Stimulated activated naive CD8-positive, alpha-beta T cell treated with anti-CD3 and anti-CD28 coated beads, Interleukin-15, Interleukin-2, amounts not matched to agents 100 U/mL and 50 U/mL, for 24 hours (primary cell): ENCODE data around the gene TJP2.
"Not testable (repeated sequence)": the region's sequence is repeated elsewhere in the genome, so short reads cannot be mapped to it uniquely, and the experiment has no call there.

Experiments used
- ATAC-seq: fragments of 150-1000 bp; cut with Tn5 transposase; one replicate; pipeline ENCODE4 v1.10.0; 2021
- DNase-seq: peaks from one replicate; pipeline ENCODE4 v3.0.0; 2021

TJP2 gene

DNA sequence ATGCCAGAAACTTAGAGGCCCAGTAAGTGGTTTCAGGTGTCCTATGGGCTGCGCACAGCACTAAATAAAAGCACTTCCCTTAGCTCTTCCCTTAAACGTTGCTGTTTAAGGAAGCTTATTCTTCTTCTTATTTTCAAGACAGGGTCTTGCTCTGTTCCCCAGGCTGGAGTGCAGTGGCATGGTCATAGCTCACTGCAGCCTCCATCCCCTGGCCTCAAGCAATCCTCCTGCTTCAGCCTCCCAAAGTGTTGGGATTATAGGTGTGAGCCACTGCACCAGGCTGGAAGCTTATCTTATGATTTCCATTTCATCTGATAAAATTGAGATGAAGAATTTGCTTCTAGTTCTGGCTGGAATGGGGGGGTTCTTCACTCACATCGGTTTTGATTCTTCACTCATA is 15.6 kb upstream of the TJP2 start:
- no peak for ATAC-seq
- no peak for DNase-seq

DNA sequence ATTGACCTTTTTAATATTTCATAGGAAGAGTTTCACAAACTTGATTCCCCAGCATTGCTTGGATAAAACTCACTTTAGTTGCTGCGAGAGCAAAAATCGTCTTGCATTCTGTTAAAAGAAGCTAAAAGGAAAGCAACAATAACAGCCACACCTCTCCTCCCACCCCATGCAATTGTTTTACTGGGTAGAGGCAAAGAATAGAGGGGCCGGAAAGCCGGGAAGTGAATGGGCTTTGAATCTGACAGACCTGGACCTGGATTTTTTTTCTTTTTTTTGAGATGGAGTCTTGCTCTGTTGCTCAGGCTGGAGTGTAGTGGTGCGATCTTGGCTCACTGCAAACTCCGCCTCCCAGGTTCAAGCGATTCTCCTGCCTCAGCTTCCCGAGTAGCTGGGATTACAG is 9.5 kb upstream of the TJP2 start:
- not testable (repeated sequence) for DNase-seq, ATAC-seq

DNA sequence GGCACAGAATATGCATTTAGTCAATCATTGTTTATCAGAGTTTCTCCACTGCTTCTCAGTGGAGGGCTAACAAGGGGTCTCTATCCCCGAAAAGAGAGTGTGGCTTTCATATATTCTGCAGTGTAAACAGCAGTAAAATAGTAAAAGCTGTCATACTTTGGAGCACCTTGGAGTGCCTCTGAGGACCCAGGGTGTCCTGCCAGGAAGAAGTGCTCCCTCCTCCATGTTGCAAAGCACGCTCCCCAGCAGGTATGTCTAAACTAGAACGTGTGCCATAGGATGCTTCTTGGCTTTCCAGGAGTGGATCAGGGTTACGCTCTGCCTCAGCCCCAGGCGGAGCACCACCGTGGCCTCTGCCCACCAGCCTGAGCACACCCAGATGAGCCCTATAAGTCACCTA is 8.5 kb upstream of the TJP2 start:
- DNase-seq (no peak), ATAC-seq (no peak)

DNA sequence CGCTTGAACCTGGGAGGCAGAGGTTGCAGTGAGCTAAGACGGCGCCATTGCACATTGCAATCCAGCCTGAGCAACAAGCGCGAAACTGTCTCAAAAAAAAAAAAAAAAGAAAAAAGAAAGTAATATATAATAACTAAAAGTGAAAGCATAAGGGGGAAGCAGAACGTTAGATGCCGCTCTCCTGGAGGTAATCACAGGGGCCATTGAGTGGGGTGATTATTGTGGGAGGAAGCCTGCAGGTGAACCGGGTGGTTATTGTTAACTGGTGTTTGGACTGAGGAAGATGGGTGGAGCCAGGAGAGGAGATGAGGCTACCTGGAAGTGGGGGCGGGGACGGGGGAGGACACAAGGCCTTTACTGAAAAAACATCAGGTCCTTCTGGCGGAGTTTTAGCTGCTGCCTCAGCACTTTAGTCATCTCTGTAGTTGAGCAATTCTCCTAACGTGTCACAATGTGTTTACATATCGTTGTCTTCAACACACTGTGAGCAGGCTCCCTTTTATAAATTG is 5.3 kb upstream of the TJP2 start:
- ATAC-seq: peak; percentile 75
- peak; percentile 47 for DNase-seq

DNA sequence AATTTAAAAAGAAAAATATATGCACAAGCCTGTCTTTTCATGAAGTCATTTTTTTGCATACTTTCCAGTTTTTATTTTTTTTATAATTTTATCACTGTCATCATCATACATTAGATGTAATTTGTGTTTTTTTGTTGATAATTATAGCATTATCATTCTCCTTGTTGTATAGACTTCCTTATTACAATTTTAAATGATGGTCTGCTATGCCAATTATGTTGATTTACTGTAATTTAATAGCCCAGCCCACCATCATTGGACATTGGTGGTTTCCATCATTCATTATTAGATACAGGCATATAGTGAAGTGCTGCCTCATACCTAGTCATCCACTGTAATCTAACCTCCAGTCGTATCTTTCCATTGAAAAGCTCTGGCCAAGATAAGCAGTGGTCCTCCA is 3.8 kb upstream of the TJP2 start:
- no peak for DNase-seq

DNA sequence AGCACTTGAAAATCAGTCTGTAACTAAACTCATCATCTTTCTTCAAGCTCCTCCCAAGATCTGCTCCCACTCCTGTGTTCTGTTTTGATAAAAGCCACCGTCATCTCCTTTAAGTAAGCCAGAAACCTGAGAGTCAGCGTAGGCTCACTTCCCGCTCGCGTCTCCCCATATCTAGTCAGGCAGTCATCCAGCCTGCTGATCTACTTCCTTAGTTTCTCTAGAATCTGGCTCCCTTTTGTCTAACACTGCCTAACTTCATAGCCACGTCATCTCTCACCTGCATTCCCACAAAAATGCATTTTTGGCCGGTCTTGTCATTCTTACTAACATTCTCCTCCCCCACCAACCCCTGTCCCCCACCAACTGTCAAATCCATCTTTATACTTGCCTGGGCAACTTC is 3.0 kb upstream of the TJP2 start:
- ATAC-seq: no peak
- DNase-seq: no peak

More for the DNA sequence above, 3.8 kb upstream of the TJP2 start:
- no peak for ATAC-seq

DNA sequence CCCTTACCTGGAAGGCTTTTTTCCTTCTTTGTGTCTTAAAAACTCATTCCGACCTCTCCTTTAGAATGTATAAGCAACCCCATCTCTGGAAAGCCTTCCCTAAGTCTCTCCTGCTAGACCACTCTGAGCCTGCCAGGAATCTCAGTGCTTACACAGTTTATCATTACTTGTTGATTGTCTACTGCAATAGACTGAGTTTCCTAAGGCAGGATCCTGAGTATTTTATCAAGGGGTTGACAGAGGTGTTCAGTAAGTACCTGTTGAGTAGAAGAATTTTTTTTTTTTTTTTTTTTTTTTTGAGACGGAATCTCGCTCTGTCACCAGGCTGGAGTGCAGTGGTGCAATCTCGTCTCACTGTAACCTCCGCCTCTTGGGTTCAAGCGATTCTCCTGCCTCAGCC is 2.6 kb upstream of the TJP2 start:
- no peak for DNase-seq
- ATAC-seq: no peak

DNA sequence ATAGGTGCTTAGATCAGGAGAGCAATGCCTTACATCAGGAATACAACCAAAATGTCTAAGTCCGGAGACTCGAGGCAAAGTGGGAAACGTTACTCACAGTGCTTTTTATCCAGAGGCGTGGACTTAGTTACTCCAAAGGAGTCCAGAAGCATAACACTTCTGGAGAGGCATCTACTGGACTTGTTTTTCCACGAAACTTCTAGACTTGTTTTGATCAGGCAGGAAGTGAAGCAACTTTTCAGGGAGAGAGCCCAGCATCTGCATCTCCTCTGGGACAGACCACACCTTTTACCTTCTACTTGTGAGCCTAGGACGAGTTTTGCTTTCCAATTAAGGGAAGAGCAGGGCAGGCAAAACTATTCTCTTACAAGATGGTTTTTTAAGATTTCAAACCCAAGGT is 1.2 kb upstream of the TJP2 start:
- ATAC-seq (no peak), DNase-seq (no peak)

DNA sequence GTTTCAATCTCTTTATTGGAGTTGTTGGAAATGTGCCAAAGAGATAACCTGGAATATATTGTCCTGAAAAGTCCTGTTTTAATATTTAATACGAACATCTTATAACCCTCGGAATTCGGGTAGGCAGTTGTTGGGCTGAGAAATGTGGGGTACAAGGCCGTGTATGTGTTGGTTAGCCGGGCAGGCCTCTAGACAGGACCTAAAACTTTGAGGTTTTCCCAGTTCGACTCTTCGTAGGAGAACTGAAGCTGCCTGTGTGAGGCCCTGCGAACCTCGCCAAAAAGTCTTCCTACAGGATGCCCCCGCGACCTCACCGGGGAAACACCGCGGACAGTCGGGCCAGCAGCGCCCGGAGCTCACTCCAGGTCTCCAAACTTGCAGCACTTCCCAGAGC is 583 bp upstream of the TJP2 start:
- no peak for ATAC-seq
- no peak for DNase-seq

DNA sequence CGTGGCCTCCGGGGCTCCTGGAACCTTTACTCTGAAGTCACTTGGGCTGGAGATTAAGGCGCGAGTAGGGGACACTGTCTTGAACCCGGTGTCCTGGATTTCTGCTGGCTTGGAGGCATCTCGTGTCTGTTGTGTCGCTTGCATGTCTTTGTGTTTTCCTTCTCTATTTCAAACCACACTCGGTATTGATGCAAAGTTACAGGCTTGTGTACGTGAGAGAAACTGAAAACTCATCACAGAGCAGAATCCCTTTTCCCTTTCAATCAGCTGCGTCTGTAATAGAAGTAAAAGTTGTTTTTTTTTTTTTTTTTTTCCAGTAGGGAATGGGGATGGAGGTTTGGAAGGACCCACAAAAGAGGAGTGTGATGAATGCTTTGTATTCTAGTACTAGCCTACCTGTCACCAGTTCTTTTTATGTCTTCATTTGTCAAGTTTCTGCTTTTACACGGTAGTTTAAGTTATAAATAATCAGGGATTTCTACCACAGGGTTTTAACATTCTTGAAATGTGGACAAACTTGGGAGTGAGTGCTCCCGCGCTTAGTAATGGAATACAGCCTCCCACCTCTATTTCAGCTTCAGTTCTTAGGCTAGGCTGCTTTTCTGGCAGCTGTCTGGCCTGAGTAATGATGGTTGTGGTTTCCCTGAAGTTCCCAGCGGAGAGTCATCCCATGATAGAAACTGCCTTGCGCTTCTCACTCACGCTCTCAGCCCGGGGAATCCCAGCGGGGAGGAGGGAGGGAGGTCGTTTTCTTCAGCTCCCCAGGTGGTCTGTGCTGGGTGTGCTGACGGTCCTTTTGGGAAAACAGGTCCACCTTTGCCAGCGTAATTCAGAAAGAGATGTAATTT is 763 bp downstream of the TJP2 start:
- ATAC-seq (peak; percentile 90), DNase-seq (peak; percentile 69)

DNA sequence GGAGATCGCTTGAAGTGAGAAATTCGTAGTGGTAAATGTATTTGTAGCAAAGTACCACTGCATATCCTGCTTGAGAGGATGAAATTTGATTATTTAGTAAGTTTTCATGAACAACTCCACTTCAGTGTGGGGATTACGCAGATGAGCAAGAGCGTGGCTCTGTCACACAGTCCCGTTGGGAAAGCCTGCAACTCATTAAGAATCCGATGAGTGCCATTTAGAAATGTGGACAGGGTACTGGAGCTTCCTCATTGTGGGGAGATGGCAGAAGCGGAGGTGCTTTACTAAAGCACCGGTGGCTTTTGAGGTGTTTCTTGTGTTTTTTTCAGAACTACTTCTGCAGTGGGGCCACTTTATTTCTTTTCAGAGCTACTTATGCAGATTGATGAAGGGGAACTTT is 1.4 kb downstream of the TJP2 start:
- ATAC-seq: peak; percentile 21
- no peak for DNase-seq

DNA sequence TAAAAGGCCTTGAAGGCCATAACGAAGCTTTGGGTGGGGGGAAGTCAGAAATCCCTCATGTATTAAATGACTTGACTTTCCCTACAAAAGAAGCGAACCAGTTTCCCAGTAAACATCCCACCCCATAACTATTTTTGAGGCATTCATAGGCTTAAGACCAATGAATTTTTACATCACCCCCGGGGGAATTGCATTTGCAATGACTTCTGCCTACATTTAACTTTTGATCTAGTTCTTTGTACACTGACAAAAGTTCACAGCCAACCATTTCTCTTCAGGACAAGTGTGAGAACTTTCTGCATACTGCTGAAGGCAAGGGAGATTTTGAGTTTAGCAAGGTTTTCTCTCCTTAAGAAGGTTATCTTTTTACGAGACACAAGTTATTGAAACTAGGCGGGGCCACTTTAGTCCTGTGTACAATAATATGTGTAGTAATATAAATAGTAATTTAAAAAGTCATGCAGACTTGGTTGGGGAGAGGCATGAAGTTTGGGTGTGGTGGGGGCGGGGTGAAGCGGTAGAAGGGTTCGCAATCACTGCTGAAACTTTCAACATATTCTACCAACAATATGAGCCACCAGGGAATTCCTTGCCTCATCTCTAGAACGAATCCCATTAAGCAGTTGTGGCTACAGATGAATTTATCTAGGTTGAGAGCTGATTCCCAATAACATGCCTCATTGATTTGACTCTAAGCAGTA is 2.5 kb downstream of the TJP2 start:
- ATAC-seq: no peak
- no peak for DNase-seq

DNA sequence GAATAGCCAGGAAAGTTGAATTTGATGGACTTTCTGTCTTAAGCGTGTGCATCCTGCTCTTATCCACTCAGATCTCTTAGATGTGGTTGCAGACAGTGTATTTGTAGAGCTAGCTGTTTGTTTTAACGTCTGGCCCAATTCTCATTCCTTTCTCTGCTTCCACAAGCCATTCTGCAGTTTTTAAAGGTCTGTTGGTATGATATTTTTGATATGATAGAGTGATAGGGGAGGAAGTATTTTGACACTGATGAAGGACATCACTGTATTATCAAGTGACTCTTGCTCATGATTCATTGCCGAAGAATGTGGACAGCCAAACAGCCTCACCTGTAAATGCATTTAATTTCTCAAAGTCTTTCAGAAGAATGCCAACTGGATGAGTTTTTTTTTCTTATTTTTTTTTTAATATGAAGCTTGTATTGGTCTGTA is 4.5 kb downstream of the TJP2 start:
- no peak for DNase-seq
- no peak for ATAC-seq

DNA sequence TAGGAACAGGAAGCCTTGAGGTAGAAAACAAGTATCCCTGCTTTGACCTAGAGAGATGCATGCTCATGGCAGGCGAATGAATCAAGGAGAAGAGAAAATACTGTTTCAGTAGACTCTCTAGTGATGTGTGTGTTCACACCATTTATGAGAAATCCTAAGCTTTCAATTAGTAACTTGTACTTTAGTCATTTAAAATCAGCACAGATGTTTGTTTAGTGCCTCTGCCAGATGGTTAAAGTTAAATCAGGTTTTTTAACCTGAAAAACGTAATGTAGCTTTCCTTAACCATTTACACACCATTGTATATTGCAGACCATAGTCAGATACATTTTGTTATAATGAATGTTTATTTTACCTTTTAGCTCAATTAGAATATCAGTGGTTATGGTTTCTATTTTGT is 5.0 kb downstream of the TJP2 start:
- ATAC-seq: no peak
- no peak for DNase-seq

DNA sequence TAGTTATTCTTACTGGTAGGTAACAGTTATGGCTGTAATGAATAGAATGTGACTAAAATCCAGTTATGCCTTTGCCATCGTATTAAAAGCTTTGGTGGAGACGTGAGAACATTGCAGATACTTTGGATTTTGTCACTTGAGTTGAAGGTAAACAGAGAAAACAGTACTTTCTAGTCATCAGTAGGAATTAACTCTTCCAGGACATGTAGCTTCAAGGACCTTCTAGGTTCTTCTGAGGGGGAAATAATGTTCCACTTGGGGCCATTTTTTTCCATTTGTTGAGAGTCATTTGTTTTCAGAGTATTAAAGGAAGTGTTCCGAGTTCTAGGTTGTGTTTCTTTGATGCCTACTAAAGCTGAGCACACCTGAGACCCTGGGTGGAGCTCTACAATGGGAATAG is 6.1 kb downstream of the TJP2 start:
- ATAC-seq (no peak), DNase-seq (no peak)

DNA sequence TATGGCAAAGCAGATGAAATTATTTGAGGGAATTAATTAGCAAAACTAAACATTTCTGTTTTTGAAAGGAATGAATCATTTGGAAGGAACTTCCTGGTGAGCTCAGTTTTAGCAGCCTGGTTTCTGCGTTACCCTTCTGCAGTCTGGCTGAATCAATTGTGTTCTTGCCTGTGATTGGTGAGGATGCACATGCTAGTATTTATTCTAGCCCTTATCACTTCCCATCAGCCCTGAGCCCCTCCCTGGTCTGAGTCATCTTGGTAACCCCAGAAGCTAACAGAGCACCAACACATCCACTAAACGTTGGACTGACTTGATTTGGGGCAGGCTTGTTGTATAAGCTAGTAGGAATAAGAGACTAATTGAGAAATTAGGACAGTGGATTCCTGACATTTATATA is 6.6 kb downstream of the TJP2 start:
- peak; percentile 24 for DNase-seq
- ATAC-seq: peak; percentile 93

DNA sequence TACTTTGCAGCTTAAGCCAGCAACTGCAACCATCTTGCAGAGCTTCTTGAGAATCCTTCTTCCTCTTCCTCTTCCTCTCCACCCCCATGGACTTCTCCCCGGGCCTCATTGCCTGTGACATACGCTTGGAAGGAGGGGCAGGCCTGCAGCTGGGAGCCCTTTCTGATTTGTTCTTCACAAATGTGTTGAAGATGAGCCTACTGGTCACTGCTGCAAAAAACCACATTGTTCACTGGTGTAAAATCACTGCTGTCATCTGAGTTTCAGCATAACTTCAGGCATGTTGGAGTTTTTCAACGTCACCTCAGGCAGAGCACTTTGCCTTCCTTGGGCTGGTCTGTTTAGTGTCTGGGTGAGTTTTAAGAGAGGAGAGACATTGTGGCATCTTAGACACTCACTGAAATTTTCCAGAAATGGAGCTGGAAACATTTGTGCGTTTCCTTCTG is 7.9 kb downstream of the TJP2 start:
- no peak for DNase-seq

DNA sequence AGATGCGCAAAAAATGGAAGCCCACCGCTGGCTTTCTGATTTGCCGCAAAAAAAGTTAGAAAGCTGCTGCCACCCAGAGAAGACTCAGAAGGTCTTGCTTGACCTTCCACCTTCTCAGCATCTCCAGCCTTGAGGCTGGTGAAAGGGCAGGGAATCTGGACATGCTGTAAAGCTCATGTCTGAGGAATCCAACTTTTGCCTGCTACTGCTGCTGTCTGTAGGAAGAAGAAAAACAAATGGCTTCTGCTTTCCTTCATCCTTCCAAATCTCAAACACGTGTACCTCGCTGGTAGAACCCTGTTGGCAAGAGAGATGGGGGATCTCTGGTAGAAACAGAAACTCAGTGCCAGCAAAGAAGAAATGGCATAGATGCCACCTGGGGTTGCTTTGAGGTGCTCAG is 10.2 kb downstream of the TJP2 start:
- no peak for ATAC-seq
- no peak for DNase-seq

More for the DNA sequence above, 7.9 kb downstream of the TJP2 start:
- ATAC-seq: no peak

DNA sequence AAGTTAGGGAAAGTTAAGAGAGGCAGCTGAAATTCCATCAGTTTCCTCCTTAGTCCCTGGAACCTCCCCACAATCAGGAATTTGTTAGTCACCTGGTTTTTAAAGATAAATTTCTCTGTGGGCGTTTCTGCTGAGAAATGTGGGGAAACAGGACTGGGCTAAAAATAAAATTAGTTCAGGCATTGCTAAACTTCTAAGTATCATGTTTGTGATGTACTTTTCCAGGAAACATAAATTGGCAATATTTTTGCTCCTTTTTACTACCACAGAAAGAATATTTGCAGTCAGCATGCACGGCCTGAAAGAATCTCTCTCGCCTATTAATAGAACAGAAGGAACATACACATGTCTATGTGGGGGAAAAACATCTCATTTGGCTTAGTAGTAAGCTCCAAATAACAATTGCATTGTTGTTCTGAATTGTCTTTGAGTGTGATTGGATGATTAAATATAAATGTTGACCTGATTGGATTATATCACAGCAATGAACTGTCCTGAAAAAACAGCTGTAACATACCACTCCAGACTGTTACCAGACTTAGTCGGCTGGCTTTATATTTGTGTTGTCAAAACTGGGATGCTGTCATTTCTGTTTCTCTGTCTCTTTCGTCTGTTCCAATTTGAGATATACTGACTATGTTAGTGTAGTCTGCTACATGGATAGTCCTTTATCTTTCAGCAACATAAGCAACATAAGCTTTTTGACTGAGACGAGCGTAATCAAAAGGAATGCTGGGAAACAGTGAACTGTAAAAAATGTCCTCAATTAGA is 12.9 kb downstream of the TJP2 start:
- no peak for DNase-seq
- no peak for ATAC-seq

DNA sequence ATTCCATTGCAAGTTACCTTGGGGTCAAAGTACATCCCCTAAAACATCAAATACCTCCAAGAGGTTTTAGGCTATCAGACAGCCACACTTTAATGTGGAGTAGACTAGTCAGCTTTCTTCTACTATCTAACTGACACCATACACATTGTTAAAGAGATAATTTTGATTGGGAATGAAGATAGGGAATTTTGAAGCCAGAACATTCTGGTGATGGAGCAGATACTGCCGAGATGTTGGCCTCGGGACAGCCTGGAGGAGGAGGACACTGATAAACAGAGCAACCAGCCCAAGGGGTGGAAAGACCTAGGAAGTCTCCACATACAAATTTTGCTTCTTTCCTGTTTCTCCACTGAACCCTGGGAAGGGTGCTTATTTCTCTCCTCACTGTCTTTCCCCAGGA is 14.9 kb downstream of the TJP2 start:
- no peak for DNase-seq
- no peak for ATAC-seq

DNA sequence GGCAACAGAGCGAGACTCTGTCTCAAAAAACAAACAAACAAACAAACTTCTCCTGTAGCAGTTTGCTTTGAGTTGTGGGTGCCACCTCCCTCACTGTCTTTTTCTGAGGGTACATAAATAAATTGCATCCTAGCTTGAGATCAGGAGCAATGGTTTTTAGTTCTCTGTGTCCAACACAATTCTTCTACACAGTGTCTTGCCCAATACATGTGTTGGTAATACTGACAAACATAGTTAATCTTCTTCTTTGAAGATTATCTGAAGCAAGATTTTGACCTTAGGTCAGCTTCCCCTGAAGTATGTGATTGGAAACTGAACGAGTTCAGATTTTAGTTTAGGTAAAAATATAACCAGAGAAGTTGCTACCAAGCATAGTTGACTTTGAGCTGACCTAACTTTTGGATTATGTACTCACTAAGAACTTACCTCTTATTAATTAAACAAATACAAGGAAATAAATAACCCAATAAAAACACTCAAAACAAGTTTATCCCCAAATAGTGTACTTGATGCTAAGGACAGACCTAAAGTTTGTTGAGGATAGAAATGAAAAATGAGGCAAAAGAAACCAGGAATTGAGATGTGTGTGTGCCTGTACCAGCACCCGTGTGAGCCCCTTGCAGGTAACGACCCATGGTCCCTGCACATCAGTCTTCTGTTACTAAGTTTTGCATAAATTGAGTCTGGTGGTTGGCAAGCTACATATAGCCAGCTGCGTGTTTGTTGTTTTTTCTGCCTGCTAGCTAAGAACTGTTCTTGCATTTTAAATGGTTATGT is 16.2 kb downstream of the TJP2 start:
- ATAC-seq: no peak
- DNase-seq: no peak

DNA sequence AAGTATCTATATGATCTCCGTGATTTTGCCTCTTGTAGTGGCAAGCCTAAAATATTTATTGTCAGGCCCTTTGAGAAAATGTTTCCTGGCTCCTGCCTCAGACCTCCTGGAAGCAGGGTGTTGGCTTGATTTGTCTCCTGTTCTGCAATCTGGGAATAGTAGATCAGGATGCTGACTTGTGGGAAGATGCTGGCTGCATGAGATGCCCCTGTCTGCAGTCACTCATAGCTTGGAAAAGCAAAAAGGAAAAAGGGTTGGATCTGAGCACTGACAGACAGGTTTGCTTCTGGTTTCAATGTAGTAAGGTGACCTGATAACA is 16.7 kb downstream of the TJP2 start:
- ATAC-seq (no peak), DNase-seq (no peak)
